GM12892 (cell line): Measurements from ENCODE around the gene RNASE13. TPM values are rescaled to one million over a fixed set of nuclear protein-coding genes. Genes with fewer than 3 reads are reported as not detected.

Experiments used
- DNase-seq: peaks from one replicate; pipeline ENCODE4 v3.0.0; 2011; ENCODE audit not compliant: insufficient read length
- FAIRE-seq: peaks from 2 replicates; lab custom pipeline; 2011; peaks lifted over from hg19 to GRCh38; lab: Jason Lieb, UNC
- POLR2A ChIP-seq: IDR thresholded peaks from 2 replicates; pipeline ENCODE4 v1.6.1; 2011; ENCODE audit warnings: low read depth, low read length, control low read depth
- POLR2AphosphoS5 ChIP-seq: IDR thresholded peaks from 2 replicates; pipeline ENCODE4 v1.6.1; 2011; ENCODE audit warnings: low read depth, low read length, control low read depth
- TAF1 ChIP-seq: IDR thresholded peaks from 2 replicates; pipeline ENCODE4 v1.6.1; 2011; ENCODE audit warnings: low read depth, mild to moderate bottlenecking, control low read depth, low read length, borderline replicate concordance
- polyA plus RNA-seq: library from polyadenylated mRNA; unstranded; fragments of >200 nt; gene quantifications from one replicate; pipeline ENCODE4 v1.2.1, GENCODE V29; 2012; ENCODE audit warnings: missing spikeins, inconsistent platforms; ENCODE audit not compliant: missing spikeins

RNASE13 gene, protein sequence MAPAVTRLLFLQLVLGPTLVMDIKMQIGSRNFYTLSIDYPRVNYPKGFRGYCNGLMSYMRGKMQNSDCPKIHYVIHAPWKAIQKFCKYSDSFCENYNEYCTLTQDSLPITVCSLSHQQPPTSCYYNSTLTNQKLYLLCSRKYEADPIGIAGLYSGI
- polyA plus RNA-seq: not detected

- no peak for DNase-seq
- no peak for FAIRE-seq
These were observed at the start of gene RNASE13 for GRCh38 chr14:21034707-21035106. RNASE13 (minus strand) TSS chr14:21034807; CDS start chr14:21034288, 519 bp downstream.

DNA sequence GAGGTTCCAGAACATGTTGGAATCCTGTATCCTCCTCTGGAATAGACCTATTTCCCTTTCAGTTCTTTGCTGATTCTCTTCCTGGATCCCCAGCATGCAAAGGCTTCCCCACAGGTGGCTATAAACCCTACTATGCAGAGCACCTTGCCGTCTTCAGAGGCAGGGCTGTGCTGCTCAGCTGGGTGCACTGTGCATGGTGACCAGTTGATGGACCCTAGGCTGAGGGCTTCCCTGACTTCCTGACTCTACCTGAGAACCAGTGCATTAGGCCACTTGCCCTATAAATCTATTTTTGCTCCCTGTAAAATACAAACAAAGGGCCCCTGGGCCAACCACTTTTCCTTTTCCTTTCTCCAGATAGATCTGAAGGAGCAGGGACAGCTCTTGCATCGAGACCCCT, 49.8 kb upstream of the RNASE13 start:
- no peak for DNase-seq
- FAIRE-seq: no peak
- TF ChIP-seq POLR2A (no peak), POLR2AphosphoS5 (no peak), TAF1 (no peak)

More at GRCh38 chr14:21034707-21035106, at the start of gene RNASE13:
- TF ChIP-seq TAF1 (no peak), POLR2AphosphoS5 (no peak), POLR2A (no peak)

DNA sequence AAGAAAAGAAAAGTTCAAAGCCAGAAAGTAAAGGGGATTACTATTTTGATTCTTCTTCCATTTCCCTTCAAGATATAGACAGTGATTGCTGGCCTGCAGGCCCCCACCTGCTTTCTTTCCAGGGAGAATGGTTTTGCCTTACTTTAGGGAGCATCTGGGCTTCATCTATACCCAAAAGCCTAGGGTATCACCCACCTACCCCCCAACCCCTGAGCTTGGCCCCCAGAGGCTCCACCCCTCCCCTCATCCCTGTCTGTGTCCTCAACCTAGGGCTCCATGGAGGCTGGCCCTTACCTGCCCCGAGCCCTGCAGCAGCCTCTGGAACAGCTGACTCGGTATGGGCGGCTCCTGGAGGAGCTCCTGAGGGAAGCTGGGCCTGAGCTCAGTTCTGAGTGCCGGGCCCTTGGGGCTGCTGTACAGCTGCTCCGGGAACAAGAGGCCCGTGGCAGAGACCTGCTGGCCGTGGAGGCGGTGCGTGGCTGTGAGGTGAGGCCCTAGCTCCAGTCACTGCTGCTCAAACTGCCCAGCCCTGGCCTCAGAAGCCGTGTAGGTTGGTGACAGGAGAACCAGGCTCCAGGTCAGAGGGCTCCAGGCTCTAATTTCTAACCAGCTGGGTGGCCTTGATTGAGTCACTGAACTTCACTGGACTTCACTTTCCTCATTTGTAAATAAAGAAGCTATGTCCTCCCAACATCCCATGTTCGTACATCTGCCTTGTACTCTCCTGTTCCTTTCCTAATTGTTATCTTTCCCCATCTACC, 49.1 kb upstream of the RNASE13 start:
- TF ChIP-seq POLR2AphosphoS5 (no peak), POLR2A (no peak), TAF1 (no peak)
- no peak for DNase-seq
- no peak for FAIRE-seq

GRCh38 chr14:21081521-21082142, 47.0 kb upstream of the RNASE13 start:
- no peak for FAIRE-seq
- TF ChIP-seq POLR2AphosphoS5: no peak
- TF ChIP-seq TAF1: no peak
- TF ChIP-seq POLR2A: no peak
- DNase-seq: no peak

GRCh38 chr14:21078726-21079125, 44.1 kb upstream of the RNASE13 start:
- TF ChIP-seq POLR2A: no peak
- no peak for TF ChIP-seq TAF1
- no peak for TF ChIP-seq POLR2AphosphoS5
- DNase-seq (no peak), FAIRE-seq (no peak)

GRCh38 chr14:21078287-21078686, 43.7 kb upstream of the RNASE13 start:
- no peak for DNase-seq
- no peak for FAIRE-seq
- no peak for TF ChIP-seq POLR2A
- no peak for TF ChIP-seq POLR2AphosphoS5
- TF ChIP-seq TAF1: no peak

DNA sequence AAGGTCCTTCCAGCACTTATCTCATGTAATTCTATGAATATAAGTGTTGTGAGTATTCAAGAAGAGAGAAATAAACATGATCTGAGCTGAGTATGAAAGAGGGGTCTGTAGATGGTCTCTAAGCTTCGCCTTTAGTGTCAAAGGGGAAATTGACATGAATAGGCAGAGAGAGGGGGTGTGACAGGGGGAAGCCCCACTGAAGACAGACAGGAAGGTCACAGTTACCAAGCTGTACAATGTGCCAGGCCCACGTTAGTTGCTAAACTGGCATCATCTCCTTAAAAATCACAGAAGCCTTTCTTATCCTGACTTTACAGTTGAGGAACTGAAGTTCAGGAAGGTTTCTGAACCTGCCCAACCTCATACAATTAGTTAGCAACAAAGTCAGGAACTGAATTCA, 43.1 kb upstream of the RNASE13 start:
- DNase-seq (no peak), FAIRE-seq (no peak)
- no peak for TF ChIP-seq POLR2AphosphoS5
- no peak for TF ChIP-seq POLR2A
- TF ChIP-seq TAF1: no peak

DNA sequence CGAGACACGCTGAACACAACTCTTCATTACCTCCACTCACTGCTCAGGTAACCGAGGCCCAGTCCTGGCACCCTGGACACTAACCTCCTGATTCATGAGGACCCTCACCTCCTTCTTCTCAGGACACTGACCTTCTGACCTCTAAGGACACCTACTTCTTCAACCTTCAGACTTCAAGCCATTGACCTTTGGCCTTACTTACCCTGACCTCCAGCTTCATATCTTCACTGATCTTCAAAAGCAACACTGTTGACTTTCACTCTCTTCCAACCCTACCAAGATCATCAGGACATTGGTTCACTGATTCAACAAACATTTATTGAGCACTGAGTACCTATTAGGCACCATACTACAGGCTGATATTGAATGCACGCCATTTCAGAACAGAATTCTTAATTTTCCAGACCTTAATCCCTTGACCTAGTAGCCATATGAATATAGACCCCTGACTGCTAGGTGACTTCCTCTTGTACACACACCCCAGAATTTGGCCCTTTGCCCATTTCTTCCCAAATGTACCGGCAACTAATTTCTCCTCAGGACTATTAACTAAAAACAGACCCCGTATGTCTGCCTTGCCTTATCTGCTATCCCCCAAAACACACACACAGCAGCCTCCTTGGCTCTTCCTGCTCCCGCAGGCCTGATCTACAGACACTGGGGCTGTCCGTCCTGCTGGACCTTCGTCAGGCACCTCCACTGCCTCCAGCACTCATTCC, 41.3 kb upstream of the RNASE13 start:
- no peak for DNase-seq
- no peak for FAIRE-seq
- no peak for TF ChIP-seq POLR2A
- no peak for TF ChIP-seq POLR2AphosphoS5
- TF ChIP-seq TAF1: no peak

DNA sequence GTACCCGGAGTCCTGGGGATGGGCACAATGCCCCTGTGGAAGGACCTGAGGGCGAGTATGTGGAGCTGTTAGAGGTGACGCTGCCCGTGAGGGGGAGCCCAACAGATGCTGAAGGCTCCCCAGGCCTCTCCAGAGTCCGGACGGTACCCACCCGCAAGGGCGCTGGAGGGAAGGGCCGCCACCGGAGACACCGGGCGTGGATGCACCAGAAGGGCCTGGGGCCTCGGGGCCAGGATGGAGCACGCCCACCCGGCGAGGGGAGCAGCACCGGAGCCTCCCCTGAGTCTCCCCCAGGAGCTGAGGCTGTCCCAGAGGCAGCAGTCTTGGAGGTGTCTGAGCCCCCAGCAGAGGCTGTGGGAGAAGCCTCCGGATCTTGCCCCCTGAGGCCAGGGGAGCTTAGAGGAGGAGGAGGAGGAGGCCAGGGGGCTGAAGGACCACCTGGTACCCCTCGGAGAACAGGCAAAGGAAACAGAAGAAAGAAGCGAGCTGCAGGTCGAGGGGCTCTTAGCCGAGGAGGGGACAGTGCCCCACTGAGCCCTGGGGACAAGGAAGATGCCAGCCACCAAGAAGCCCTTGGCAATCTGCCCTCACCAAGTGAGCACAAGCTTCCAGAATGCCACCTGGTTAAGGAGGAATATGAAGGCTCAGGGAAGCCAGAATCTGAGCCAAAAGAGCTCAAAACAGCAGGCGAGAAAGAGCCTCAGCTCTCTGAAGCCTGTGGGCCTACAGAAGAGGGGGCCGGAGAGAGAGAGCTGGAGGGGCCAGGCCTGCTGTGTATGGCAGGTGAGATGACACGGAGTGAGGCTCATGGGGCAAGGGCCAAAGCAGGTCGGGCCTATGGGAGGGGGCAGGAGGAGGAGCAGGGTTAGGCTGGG, 40.0 kb upstream of the RNASE13 start:
- FAIRE-seq: no peak
- DNase-seq: no peak
- TF ChIP-seq TAF1 (no peak), POLR2AphosphoS5 (no peak), POLR2A (no peak)

DNA sequence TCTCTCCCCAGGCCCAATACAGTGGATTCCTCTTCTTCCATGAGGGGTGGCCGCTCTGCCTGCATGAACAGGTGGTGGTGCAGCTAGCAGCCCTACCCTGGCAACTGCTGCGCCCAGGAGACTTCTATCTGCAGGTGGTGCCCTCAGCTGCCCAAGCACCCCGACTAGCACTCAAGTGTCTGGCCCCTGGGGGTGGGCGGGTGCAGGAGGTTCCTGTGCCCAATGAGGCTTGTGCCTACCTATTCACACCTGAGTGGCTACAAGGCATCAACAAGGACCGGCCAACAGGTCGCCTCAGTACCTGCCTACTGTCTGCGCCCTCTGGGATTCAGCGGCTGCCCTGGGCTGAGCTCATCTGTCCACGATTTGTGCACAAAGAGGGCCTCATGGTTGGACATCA, 39.3 kb upstream of the RNASE13 start:
- DNase-seq: no peak
- no peak for FAIRE-seq
- TF ChIP-seq POLR2A (no peak), TAF1 (no peak), POLR2AphosphoS5 (no peak)
